ENCODE results near the gene PKHD1.

- TF ChIP-seq CTCF (IDR thresholded peaks at IDR 0.05) (no peak), POLR2A (IDR thresholded peaks at IDR 0.05) (no peak)
These were observed 13.3 kb downstream of the PKHD1 start for GRCh38 chr6:52074155-52074554.

Measured in adrenal gland (tissue), 5 donors.